Brain microvascular endothelial cell (primary cell): Measurements from ENCODE around the gene GRPEL1.

ENCODE experiments used
- DNase-seq: peaks from one replicate; pipeline ENCODE4 v3.0.0-alpha.2; 2020
- H3K27ac ChIP-seq: fragments of 250-450 bp; sonication (Bioruptor Pico); 2 replicates; pipeline ENCODE4 v1.5.1; 2020; ENCODE audit warnings: mild to moderate bottlenecking, moderate library complexity
- H3K27me3 ChIP-seq: fragments of 250-450 bp; sonication (Bioruptor Pico); replicated peaks from 2 replicates; pipeline ENCODE4 v1.5.1; 2020; ENCODE audit warnings: mild to moderate bottlenecking
- H3K36me3 ChIP-seq: fragments of 250-450 bp; sonication (Bioruptor Pico); replicated peaks from 2 replicates; pipeline ENCODE4 v1.5.1; 2020; ENCODE audit warnings: mild to moderate bottlenecking
- H3K4me3 ChIP-seq: 2 replicates; pipeline ENCODE4 v1.5.1; 2011; ENCODE audit warnings: low read depth, mild to moderate bottlenecking, control low read depth, low read length, moderate library complexity
- in situ Hi-C: cut with HindIII; loops from 2 replicates; pipeline ENCODE4 v1.10.0; 2017; ENCODE audit warnings: low sequenced_read_pairs, low pct_ligation_motif_present
- TF ChIP-seq, protein P1 (sequence below): IDR thresholded peaks from 2 replicates; pipeline ENCODE4 v1.5.1; 2011; ENCODE audit warnings: low read depth, mild to moderate bottlenecking, moderate library complexity, low read length, control low read depth, inconsistent platforms; ENCODE audit errors: missing control alignments

GRPEL1 gene

DNA sequence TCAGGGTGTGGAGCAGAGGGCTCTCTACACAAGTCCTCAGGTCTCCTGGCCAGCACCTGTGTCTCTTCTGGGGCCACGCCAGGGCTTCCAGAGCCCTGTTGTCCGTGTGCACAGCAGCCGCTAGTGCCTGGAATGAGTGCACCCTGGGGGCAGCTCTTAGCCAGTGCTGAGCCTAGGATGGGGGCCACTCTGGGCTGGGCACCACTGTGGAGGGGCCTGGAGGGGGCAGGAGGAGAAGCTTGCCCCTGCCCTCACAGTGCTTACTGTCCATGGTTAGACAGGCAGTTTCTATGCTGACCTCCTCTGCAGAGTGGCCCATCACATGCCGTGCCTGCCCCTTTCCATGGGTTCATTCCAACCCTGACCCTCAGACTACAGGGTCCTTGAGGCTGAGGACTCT, 42.7 kb upstream of the GRPEL1 start:
- in situ Hi-C loops: no loop called here
- no peak for DNase-seq
- Histone ChIP-seq H3K27ac (no peak overlapping the region), H3K36me3 (no peaks in the 10 kb centered on the region), H3K4me3 (no peak overlapping the region), H3K27me3 (no peaks in the 10 kb centered on the region)
- TF ChIP-seq, protein P1, sequence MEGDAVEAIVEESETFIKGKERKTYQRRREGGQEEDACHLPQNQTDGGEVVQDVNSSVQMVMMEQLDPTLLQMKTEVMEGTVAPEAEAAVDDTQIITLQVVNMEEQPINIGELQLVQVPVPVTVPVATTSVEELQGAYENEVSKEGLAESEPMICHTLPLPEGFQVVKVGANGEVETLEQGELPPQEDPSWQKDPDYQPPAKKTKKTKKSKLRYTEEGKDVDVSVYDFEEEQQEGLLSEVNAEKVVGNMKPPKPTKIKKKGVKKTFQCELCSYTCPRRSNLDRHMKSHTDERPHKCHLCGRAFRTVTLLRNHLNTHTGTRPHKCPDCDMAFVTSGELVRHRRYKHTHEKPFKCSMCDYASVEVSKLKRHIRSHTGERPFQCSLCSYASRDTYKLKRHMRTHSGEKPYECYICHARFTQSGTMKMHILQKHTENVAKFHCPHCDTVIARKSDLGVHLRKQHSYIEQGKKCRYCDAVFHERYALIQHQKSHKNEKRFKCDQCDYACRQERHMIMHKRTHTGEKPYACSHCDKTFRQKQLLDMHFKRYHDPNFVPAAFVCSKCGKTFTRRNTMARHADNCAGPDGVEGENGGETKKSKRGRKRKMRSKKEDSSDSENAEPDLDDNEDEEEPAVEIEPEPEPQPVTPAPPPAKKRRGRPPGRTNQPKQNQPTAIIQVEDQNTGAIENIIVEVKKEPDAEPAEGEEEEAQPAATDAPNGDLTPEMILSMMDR: no peak

DNA sequence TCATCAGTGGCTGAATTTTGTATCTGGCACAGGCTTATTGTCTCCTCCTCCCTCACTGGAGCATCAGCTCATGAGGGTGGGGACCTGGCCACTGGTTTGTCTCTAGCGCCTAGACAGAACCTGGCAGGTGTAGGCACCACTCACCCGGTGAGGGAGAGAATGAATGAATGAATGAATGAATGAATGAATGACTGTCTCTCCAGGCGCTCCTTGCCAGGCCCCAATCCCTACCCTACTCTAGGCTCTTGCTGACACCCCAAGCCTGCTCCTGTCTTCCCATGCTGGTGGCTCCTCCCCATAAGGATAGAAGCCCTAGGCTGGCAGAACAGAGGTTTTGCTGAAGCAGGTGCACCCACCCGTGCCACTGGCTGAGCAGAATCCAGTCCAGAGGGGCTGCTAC, 41.3 kb upstream of the GRPEL1 start:
- in situ Hi-C loops: no loop called here
- no peaks in the 10 kb centered on the region for H3K27me3 ChIP-seq
- H3K36me3 ChIP-seq: no peaks in the 10 kb centered on the region
- TF ChIP-seq, protein P1: no peak
- H3K4me3 ChIP-seq: no peak overlapping the region
- H3K27ac ChIP-seq: no peak overlapping the region
- DNase-seq: no peak

DNA sequence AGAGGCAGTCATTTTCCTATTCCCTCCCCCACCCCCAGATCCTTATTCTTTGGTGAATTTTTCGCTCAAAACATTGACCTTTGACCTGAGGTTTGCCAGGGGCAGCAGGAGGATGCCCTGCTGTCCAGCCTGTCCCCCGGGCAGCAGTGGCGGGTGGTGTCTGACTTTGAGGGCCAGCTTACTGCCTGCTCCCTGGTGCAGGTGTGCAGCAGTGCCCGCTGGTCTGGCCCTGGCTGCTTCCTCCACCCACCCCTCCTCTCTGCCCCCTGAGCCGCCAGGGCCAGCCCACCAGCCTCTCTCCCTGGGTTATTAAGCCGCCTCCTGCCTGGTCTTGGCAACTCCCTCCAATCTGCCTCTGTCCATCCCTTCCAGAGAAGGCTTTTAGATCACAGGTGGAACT, 40.8 kb upstream of the GRPEL1 start:
- DNase-seq: no peak
- in situ Hi-C loops: no loop called here
- no peaks in the 10 kb centered on the region for H3K36me3 ChIP-seq
- H3K27me3 ChIP-seq: no peaks in the 10 kb centered on the region
- TF ChIP-seq, protein P1: no peak
- H3K27ac ChIP-seq: no peak overlapping the region
- H3K4me3 ChIP-seq: no peak overlapping the region

DNA sequence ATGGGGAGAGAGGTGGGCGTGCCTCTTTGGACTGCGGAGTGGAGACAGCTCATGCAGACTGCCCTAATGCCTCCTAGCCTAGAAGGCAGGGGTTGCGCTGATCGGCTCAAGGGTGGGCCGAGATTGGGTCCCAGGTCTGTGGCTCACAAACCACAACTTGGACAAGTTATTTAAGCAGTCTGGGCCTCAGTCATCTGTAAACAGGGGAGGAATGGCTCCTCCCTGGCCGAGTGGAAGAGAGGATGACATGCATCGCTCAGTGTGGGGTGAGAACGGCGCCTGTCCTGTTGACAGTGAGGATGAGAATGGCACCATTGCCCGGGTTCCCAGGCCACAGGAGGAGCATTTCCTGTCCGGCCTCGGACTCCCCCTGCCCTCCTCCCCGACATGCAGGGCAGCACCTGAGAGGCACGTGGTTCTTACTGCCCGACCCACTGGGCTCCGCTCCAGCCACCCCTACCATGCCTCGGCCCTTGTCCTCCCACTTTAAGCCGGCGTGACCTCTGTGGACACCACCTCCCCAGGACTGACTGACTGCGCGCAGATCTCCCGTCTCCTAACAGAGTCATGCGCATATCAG, 40.3 kb upstream of the GRPEL1 start:
- TF ChIP-seq, protein P1: no peak
- in situ Hi-C loops: no loop called here
- Histone ChIP-seq H3K27ac (no peak overlapping the region), H3K36me3 (no peaks in the 10 kb centered on the region), H3K4me3 (no peak overlapping the region), H3K27me3 (no peaks in the 10 kb centered on the region)
- no peak for DNase-seq

DNA sequence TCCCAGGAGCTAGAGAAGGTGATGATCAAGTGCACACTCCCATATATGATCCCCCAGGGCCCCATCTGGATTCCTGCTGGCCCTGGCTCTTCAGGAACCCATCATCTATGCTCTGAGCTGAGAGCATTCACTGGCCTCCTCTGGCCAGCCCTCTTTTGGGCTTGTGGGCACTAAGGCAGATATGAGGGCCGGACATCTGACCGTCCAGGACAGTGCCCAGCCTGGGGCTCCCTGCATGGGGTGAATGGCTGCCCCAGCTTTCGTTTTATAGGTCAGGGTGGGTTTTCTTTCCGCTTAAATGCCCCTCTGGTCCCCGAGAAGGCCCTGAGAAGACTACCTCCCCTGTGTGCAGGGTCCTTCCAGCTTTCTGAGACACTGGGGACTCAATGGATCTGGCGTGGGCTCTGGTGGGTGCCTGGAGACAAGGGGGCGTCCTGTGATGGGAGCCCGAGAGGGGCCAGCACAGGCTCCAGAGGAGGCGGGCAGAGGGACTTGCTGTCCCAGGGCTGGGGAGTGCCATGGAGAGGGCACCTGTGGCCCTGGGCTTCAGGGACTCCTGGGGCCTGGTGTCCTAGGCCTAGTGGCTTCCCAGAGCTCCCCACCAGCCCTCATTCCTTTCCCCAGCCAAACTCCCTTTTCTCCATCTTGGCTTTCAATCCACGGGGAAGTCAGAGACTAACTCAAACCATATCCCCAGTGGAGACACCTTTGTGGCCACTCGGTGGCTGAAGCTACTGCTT, 39.5 kb upstream of the GRPEL1 start:
- Histone ChIP-seq H3K4me3 (no peak overlapping the region), H3K27ac (no peak overlapping the region), H3K27me3 (no peaks in the 10 kb centered on the region), H3K36me3 (no peaks in the 10 kb centered on the region)
- in situ Hi-C loops: no loop called here
- TF ChIP-seq, protein P1: no peak
- DNase-seq: no peak
